Activated CD4-positive, alpha-beta memory T cell treated with anti-CD3 and anti-CD28 coated beads for 36 hours (primary cell): ENCODE measurements around the gene PPP4C. TPM values are rescaled to one million over a fixed set of nuclear protein-coding genes. Genes with fewer than 3 reads are reported as not detected.

Source experiments
- CTCF ChIA-PET: fragments of 350-600 bp; sonication (Branson Sonifier 250); formaldehyde crosslinking; loops from one replicate; lab custom pipeline; 2021; ENCODE audit warnings: antibody characterized with exemption, inconsistent platforms; lab: Charles Lee
- POLR2A ChIA-PET: fragments of 350-600 bp; sonication (Branson Sonifier 250); formaldehyde crosslinking; loops from one replicate; lab custom pipeline; 2021; ENCODE audit warnings: antibody characterized with exemption; lab: Charles Lee
- DNase-seq: peaks from one replicate; pipeline ENCODE4 v3.0.0-alpha.2; 2020
- H3K27ac Mint-ChIP-seq: one replicate; pipeline ENCODE4 v1.8.0; 2021; ENCODE audit warnings: mixed read lengths
- H3K27me3 Mint-ChIP-seq: one replicate; pipeline ENCODE4 v1.8.0; 2021; ENCODE audit warnings: mixed read lengths
- H3K36me3 Mint-ChIP-seq: one replicate; pipeline ENCODE4 v1.8.0; 2021; ENCODE audit warnings: mixed read lengths
- H3K4me1 Mint-ChIP-seq: one replicate; pipeline ENCODE4 v1.8.0; 2021; ENCODE audit warnings: low read depth, mixed read lengths
- H3K4me3 Mint-ChIP-seq: one replicate; pipeline ENCODE4 v1.8.0; 2021; ENCODE audit warnings: mild to moderate bottlenecking, mixed read lengths
- H3K9me3 Mint-ChIP-seq: one replicate; pipeline ENCODE4 v1.8.0; 2021; ENCODE audit warnings: mixed read lengths
- intact Hi-C: fragments of 100-400 bp; cut with micrococcal nuclease; formaldehyde crosslinking; loops from one replicate; pipeline ENCODE4 v1.15.1; 2023
- total RNA-seq, 2 experiments: library from RNA; stranded (reverse); gene quantifications; one replicate each; pipeline ENCODE4 v1.2.3, GENCODE V29; 2021

PPP4C gene
- total RNA-seq, 2 experiments from 2014 or later: 121 to 133 TPM

DNA sequence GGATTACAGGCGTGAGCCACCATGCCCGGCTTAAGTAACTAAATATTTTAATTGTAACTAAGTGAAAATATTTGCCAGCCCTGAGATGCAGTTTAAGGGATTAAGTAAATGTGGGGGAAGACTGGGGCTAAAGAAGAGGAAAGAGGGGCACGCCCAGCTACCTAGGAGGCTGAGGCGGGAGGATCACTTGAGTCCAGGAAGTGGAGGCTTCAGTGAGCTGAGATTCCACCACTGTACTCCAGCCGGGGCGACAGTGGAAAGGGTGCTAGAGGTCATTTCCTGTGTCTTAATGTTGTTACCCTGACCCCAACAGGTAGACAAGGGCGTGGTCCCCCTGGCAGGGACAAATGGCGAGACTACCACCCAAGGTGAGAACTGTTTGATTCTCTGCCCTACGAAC, 7.5 kb upstream of the PPP4C start:
- H3K9me3 Mint-ChIP-seq: no peaks in the 10 kb centered on the region
- intact Hi-C loops: loop anchor here (5.0 to 10.0 kb wide), 2 partner anchors 261 to 586 kb away; partner anchors contain the start of genes FBRS, MAZ and PRR14
- POLR2A ChIA-PET: no interaction called here

GRCh38 chr16:30068750-30069610, 6.8 kb upstream of the PPP4C start:
- Mint-ChIP-seq H3K9me3 (no peaks in the 10 kb centered on the region), H3K36me3 (peaks cover 72% of the 10 kb centered on the region)
- intact Hi-C loops: loop anchor here (5.0 to 10.0 kb wide), 2 partner anchors 262 to 586 kb away; partner anchors contain the start of genes FBRS, MAZ and PRR14

More for the DNA sequence above, 7.5 kb upstream of the PPP4C start:
- H3K27ac Mint-ChIP-seq: peak overlapping the region; percentile 67
- H3K4me1 Mint-ChIP-seq: peaks cover 37% of the 10 kb centered on the region
- DNase-seq: no peak
- peaks cover 69% of the 10 kb centered on the region for H3K36me3 Mint-ChIP-seq
- H3K4me3 Mint-ChIP-seq: peak overlapping the region; percentile 20
- CTCF ChIA-PET: interaction anchor here (4.4 kb wide), 1 partner anchor 24 kb away, joined by 43 read pairs; the partner anchor contains the start of gene TBX6
- no peaks in the 10 kb centered on the region for H3K27me3 Mint-ChIP-seq

DNA sequence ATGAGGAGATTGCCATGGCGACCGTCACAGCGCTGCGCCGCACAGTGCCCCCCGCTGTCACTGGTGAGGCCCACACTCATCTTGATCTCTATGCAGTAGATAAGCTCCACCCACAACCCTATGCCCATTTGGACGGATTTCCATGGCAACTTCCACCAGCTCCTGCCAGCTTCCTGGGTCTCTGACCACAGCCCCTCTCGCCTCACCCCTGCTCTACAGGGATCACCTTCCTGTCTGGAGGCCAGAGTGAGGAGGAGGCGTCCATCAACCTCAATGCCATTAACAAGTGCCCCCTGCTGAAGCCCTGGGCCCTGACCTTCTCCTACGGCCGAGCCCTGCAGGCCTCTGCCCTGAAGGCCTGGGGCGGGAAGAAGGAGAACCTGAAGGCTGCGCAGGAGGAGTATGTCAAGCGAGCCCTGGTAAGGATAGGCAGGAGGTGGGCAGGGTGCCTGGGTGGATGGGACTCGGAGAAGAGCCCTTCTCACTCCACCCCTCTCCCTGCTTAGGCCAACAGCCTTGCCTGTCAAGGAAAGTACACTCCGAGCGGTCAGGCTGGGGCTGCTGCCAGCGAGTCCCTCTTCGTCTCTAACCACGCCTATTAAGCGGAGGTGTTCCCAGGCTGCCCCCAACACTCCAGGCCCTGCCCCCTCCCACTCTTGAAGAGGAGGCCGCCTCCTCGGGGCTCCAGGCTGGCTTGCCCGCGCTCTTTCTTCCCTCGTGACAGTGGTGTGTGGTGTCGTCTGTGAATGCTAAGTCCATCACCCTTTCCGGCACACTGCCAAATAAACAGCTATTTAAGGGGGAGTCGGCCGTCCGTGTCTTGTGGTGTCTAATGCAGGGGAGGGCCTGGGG, 6.0 kb upstream of the PPP4C start:
- intact Hi-C loops: loop anchor here (5.0 to 10.0 kb wide), 2 partner anchors 263 to 585 kb away; partner anchors contain the start of genes FBRS, MAZ and PRR14
- no peak for DNase-seq
- no peaks in the 10 kb centered on the region for H3K27me3 Mint-ChIP-seq
- ChIA-PET CTCF (interaction anchor here (3.5 kb wide), 1 partner anchor 23 kb away, joined by 15 read pairs; the partner anchor contains the start of gene TBX6), POLR2A (no interaction called here)
- no peak overlapping the region for H3K4me3 Mint-ChIP-seq
- H3K4me1 Mint-ChIP-seq: peaks cover 37% of the 10 kb centered on the region
- H3K9me3 Mint-ChIP-seq: no peaks in the 10 kb centered on the region
- H3K27ac Mint-ChIP-seq: peak overlapping the region; percentile 67
- peaks cover 69% of the 10 kb centered on the region for H3K36me3 Mint-ChIP-seq

More at GRCh38 chr16:30068750-30069610, 6.8 kb upstream of the PPP4C start:
- Mint-ChIP-seq H3K27me3 (no peaks in the 10 kb centered on the region), H3K4me1 (peaks cover 34% of the 10 kb centered on the region), H3K4me3 (peak overlapping the region; percentile 16), H3K27ac (peak overlapping the region; percentile 67)
- peak; percentile 68 for DNase-seq
- CTCF ChIA-PET: interaction anchor here (3.5 to 4.4 kb wide), 2 partner anchors 23 to 24 kb away, joined by 15 to 43 read pairs; partner anchors contain the start of gene TBX6
- POLR2A ChIA-PET: no interaction called here

GRCh38 chr16:30070490-30070889, 5.3 kb upstream of the PPP4C start:
- Mint-ChIP-seq H3K27me3 (no peaks in the 10 kb centered on the region), H3K4me3 (no peak overlapping the region), H3K36me3 (peaks cover 67% of the 10 kb centered on the region), H3K27ac (peak overlapping the region; percentile 58), H3K4me1 (peaks cover 41% of the 10 kb centered on the region), H3K9me3 (no peaks in the 10 kb centered on the region)
- ChIA-PET CTCF (interaction anchor here (3.5 kb wide), 1 partner anchor 22 kb away, joined by 15 read pairs; the partner anchor contains the start of gene TBX6), POLR2A (interaction anchor here (0.6 kb wide), 1 partner anchor 21 kb away, joined by 3 read pairs; the partner anchor contains the start of gene TBX6)
- intact Hi-C loops: no loop called here
- DNase-seq: no peak

GRCh38 chr16:30076276-30076791, 540 bp downstream of the PPP4C start:
- Mint-ChIP-seq H3K9me3 (no peaks in the 10 kb centered on the region), H3K4me1 (peaks cover 39% of the 10 kb centered on the region), H3K4me3 (peak overlapping the region; percentile 91), H3K36me3 (peaks cover 43% of the 10 kb centered on the region), H3K27ac (peak overlapping the region; percentile 93), H3K27me3 (no peaks in the 10 kb centered on the region)
- POLR2A ChIA-PET: interaction anchor here (1.1 to 4.1 kb wide), 3 partner anchors 10 to 15 kb away, joined by 3 to 42 read pairs (median 22); partner anchors contain the start of genes ALDOA and TBX6
- CTCF ChIA-PET: interaction anchor here (1.0 to 9.4 kb wide), 7 partner anchors 10 to 540 kb away, joined by 3 to 76 read pairs (median 4); partner anchors contain the start of genes ALDOA and TBX6
- intact Hi-C loops: loop anchor here (2.0 to 5.0 kb wide), 2 partner anchors 14 to 46 kb away; partner anchors contain the start of genes MAPK3 and TBX6
- DNase-seq: no peak

DNA sequence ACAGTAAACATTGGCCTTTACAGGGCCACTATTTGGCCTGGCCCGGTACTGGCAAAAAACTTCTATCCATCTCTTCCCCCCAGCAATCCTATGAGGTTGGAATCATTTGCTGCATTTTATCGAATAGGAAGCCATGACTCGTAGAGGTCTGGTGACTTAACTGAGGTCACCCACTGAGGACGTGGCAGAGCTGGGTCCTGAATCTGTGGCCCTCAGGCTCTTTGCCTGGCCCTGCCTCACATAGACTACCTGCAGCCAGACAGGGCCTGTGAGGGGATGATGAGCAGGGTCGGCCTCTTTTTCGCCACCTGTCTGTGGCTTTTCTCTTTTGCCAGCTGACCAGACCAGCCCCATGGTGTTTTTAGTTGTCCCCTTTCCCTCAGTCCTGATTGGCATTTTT, 1.9 kb downstream of the PPP4C start:
- POLR2A ChIA-PET: interaction anchor here (1.2 to 4.1 kb wide), 3 partner anchors 12 to 14 kb away, joined by 4 to 42 read pairs (median 22); partner anchors contain the start of genes ALDOA and TBX6
- intact Hi-C loops: loop anchor here (2.0 to 5.0 kb wide), 2 partner anchors 13 to 45 kb away; partner anchors contain the start of genes MAPK3 and TBX6
- Mint-ChIP-seq H3K27ac (peak overlapping the region; percentile 4), H3K9me3 (no peaks in the 10 kb centered on the region), H3K36me3 (peaks cover 40% of the 10 kb centered on the region), H3K4me1 (peaks cover 39% of the 10 kb centered on the region), H3K27me3 (no peaks in the 10 kb centered on the region), H3K4me3 (peak overlapping the region; percentile 91)
- DNase-seq: no peak
- CTCF ChIA-PET: interaction anchor here (1.0 to 9.4 kb wide), 5 partner anchors 12 to 386 kb away, joined by 3 to 76 read pairs (median 8); partner anchors contain the start of genes ALDOA and TBX6

DNA sequence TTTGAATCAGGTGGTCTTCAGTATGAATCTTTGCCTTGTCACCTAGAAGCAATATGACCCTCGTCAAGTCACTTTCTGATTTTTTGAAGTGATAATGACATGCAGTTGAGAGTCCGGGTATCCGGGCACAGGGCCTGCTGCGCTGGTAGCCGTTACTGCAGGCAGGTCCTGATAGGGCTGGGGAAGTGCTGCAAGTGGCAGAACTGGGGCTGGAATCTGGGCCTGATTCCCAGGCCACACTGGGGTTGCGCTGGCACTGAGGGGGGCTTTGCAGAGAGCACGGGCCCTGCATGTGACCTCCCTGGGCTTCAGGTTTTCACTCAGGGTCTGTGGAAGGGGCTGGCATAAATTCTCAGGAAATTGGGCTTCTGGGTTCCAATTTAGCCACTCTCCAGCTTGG, 3.0 kb downstream of the PPP4C start:
- ChIA-PET POLR2A (interaction anchor here (1.2 to 1.5 kb wide), 2 partner anchors 14 to 105 kb away, joined by 3 to 4 read pairs; partner anchors contain the start of genes ALDOA and CORO1A), CTCF (interaction anchor here (0.9 to 9.4 kb wide), 2 partner anchors 13 to 14 kb away, joined by 5 to 76 read pairs; partner anchors contain the start of genes ALDOA and TBX6)
- H3K27ac Mint-ChIP-seq: no peak overlapping the region
- intact Hi-C loops: loop anchor here (5.0 kb wide), 1 partner anchor 44 kb away; the partner anchor contains the start of gene MAPK3
- no peaks in the 10 kb centered on the region for H3K27me3 Mint-ChIP-seq
- H3K36me3 Mint-ChIP-seq: peaks cover 46% of the 10 kb centered on the region
- H3K4me1 Mint-ChIP-seq: peaks cover 38% of the 10 kb centered on the region
- DNase-seq: no peak
- no peaks in the 10 kb centered on the region for H3K9me3 Mint-ChIP-seq
- H3K4me3 Mint-ChIP-seq: no peak overlapping the region

DNA sequence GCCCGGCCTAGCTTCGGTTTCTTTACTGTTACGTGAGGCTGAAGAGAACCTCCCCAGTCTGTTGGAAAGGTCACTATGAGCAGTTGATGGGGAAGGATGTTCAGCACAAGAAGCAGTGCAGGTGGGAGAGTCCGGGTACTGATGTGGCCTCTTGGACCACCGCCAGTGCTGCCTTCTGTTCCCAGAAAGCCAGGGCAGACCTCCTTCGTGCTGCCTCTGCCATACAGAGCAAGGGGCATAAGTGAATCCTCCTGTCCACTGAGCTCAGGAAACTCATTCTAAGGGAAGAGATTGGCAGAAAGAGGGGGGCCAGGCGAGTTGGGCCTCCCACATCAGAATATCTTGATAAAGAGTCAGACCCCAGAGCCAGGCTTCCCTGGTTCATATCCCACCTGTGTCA, 3.7 kb downstream of the PPP4C start:
- CTCF ChIA-PET: interaction anchor here (0.9 to 9.4 kb wide), 2 partner anchors 13 to 14 kb away, joined by 5 to 76 read pairs; partner anchors contain the start of genes ALDOA and TBX6
- H3K27me3 Mint-ChIP-seq: no peaks in the 10 kb centered on the region
- peaks cover 36% of the 10 kb centered on the region for H3K4me1 Mint-ChIP-seq
- intact Hi-C loops: loop anchor here (5.0 kb wide), 1 partner anchor 43 kb away; the partner anchor contains the start of gene MAPK3
- no peaks in the 10 kb centered on the region for H3K9me3 Mint-ChIP-seq
- H3K4me3 Mint-ChIP-seq: no peak overlapping the region
- POLR2A ChIA-PET: interaction anchor here (1.0 to 2.7 kb wide), 3 partner anchors 12 to 104 kb away, joined by 3 to 5 read pairs (median 3); partner anchors contain the start of genes ALDOA, CORO1A and TBX6
- DNase-seq: no peak
- H3K27ac Mint-ChIP-seq: no peak overlapping the region
- H3K36me3 Mint-ChIP-seq: peaks cover 47% of the 10 kb centered on the region

GRCh38 chr16:30082545-30083090, 6.8 kb downstream of the PPP4C start:
- no peak overlapping the region for H3K27ac Mint-ChIP-seq
- peaks cover 15% of the 10 kb centered on the region for H3K4me1 Mint-ChIP-seq
- intact Hi-C loops: no loop called here
- no peak for DNase-seq
- peaks cover 43% of the 10 kb centered on the region for H3K36me3 Mint-ChIP-seq
- no peaks in the 10 kb centered on the region for H3K27me3 Mint-ChIP-seq
- H3K4me3 Mint-ChIP-seq: no peak overlapping the region
- H3K9me3 Mint-ChIP-seq: no peaks in the 10 kb centered on the region
- CTCF ChIA-PET: interaction anchor here (9.4 kb wide), 1 partner anchor 10 kb away, joined by 76 read pairs; the partner anchor contains the start of gene TBX6
- POLR2A ChIA-PET: no interaction called here
